Coronary artery (tissue), 2 donors: ENCODE results near the gene CD40.

Source experiments
- DNase-seq: peaks from one replicate; pipeline ENCODE4 v3.0.0-alpha.2; 2017; ENCODE audit warnings: low spot score
- H3K27ac ChIP-seq, 2 donors: fragments of 200-600 bp; sonication (generic); one replicate each; pipeline ENCODE4 v1.5.1; 2016 to 2019
- H3K4me3 ChIP-seq: fragments of 200-600 bp; sonication (generic); 2 replicates; pipeline ENCODE4 v1.5.1; 2016; ENCODE audit warnings: mild to moderate bottlenecking, moderate library complexity
- TF ChIP-seq, protein P1 (sequence below): fragments of 200-600 bp; sonication (generic); IDR thresholded peaks from one replicate; pipeline ENCODE4 v1.5.1; 2019; ENCODE audit warnings: antibody characterized with exemption

CD40 gene

GRCh38 chr20:46108435-46108841 lies 9.7 kb upstream of the CD40 start:
- Histone ChIP-seq H3K27ac (no peak overlapping the region), H3K4me3 (no peak overlapping the region)
- no peak for DNase-seq
- TF ChIP-seq, protein P1, sequence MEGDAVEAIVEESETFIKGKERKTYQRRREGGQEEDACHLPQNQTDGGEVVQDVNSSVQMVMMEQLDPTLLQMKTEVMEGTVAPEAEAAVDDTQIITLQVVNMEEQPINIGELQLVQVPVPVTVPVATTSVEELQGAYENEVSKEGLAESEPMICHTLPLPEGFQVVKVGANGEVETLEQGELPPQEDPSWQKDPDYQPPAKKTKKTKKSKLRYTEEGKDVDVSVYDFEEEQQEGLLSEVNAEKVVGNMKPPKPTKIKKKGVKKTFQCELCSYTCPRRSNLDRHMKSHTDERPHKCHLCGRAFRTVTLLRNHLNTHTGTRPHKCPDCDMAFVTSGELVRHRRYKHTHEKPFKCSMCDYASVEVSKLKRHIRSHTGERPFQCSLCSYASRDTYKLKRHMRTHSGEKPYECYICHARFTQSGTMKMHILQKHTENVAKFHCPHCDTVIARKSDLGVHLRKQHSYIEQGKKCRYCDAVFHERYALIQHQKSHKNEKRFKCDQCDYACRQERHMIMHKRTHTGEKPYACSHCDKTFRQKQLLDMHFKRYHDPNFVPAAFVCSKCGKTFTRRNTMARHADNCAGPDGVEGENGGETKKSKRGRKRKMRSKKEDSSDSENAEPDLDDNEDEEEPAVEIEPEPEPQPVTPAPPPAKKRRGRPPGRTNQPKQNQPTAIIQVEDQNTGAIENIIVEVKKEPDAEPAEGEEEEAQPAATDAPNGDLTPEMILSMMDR: no peak

- no peak overlapping the region for H3K27ac ChIP-seq
- no peak for DNase-seq
- TF ChIP-seq, protein P1: no peak
Measured at GRCh38 chr20:46108976-46109375, 9.1 kb upstream of the CD40 start.

GRCh38 chr20:46111028-46111835 lies 6.9 kb upstream of the CD40 start:
- no peak overlapping the region for H3K4me3 ChIP-seq
- peak; percentile 60 for DNase-seq
- peak overlapping the region in 1 of 2 donors; percentile 65 for H3K27ac ChIP-seq
- TF ChIP-seq, protein P1: no peak

More at GRCh38 chr20:46108976-46109375, 9.1 kb upstream of the CD40 start:
- H3K4me3 ChIP-seq: no peak overlapping the region

- no peak overlapping the region for H3K4me3 ChIP-seq
- no peak for DNase-seq
- TF ChIP-seq, protein P1: no peak
- H3K27ac ChIP-seq: no peak overlapping the region
Measured at GRCh38 chr20:46111836-46112212, 6.3 kb upstream of the CD40 start.

- Histone ChIP-seq H3K4me3 (no peak overlapping the region), H3K27ac (no peak overlapping the region)
- DNase-seq: peak; percentile 57
- TF ChIP-seq, protein P1: no peak
Measured at GRCh38 chr20:46112430-46113112, 5.5 kb upstream of the CD40 start.

DNA sequence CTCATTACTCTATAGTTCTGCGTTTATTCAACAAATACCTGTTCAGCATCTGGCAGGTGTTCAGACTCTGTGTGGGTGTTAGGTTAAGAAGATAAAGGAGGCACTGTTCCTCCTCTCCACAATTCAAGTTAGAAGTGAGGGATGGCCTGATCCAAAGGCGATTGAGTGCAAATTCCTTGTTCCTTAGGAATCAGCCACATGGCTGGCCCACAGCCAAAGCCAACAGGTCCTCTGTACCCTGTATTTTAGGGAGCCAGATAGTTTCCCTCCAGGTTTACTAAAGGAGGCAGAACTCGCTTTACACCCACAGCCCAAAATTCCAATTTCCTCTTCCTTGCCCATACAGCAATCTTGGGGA lies 5.0 kb upstream of the CD40 start:
- TF ChIP-seq, protein P1: no peak
- Histone ChIP-seq H3K27ac (no peak overlapping the region), H3K4me3 (no peak overlapping the region)
- peak; percentile 11 for DNase-seq

DNA sequence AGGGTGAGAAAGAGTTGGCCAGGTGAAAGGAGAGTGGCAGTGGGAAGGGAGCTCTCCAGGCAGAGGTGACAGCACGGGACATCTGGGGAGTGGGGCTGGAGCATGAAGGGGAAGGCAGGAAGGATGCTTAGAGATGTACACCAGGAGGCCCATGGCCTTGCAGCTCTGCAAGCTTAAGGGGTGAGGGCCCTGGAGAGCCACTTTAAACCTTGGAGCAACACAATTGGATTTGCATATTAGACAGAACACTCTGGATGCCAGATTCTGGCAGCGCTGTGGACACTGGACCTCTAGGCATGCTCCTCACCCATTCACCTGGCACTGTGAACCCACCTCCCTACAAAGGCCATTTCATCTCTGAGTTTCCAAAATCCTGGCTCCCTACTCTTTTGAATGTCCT lies 3.7 kb upstream of the CD40 start:
- TF ChIP-seq, protein P1: no peak
- H3K4me3 ChIP-seq: no peak overlapping the region
- H3K27ac ChIP-seq: no peak overlapping the region
- peak; percentile 21 for DNase-seq
